ENCODE results near the gene GCK.

Gene GCK

DNA sequence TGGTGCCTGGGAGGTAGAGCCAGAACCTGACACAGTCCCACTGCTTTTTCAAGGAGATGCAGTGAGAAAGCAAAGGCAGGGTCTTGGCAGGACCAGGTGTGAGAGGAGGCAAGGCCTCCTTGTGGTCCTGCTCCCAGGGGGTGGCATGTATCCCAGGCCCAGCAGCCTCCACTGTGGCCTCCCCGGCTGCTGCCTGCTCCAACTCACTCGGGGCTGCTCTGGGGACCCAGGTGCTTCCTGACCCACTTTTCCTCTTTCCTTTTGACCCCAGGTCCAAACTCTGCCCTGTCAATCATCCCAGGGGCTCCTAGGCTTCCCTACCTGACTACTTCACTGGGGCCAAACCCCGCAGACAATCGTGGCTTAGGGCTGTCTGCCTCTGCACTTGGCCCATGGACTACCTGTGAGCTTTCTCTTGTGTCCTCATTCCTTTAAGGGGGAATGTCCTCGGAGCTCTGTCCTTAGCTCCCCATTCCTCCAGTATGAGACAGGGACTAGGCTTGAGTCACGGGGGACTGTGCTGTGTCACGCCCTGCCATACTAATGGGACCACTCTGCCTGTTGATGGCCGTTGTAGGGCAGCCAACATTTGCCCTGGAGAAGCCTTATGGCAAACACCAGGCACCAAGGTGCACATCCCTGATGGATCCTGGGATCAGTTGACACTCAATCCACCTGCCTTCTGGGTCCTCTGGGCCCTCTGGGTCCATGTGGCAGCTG lies 86.2 kb downstream of the GCK start:
- DNase-seq, result no peak

- no peak for DNase-seq
These were observed 87.0 kb downstream of the GCK start for GRCh38 chr7:44101966-44102845.

GRCh38 chr7:44101303-44101965 lies 87.8 kb downstream of the GCK start:
- no peak for DNase-seq

DNA sequence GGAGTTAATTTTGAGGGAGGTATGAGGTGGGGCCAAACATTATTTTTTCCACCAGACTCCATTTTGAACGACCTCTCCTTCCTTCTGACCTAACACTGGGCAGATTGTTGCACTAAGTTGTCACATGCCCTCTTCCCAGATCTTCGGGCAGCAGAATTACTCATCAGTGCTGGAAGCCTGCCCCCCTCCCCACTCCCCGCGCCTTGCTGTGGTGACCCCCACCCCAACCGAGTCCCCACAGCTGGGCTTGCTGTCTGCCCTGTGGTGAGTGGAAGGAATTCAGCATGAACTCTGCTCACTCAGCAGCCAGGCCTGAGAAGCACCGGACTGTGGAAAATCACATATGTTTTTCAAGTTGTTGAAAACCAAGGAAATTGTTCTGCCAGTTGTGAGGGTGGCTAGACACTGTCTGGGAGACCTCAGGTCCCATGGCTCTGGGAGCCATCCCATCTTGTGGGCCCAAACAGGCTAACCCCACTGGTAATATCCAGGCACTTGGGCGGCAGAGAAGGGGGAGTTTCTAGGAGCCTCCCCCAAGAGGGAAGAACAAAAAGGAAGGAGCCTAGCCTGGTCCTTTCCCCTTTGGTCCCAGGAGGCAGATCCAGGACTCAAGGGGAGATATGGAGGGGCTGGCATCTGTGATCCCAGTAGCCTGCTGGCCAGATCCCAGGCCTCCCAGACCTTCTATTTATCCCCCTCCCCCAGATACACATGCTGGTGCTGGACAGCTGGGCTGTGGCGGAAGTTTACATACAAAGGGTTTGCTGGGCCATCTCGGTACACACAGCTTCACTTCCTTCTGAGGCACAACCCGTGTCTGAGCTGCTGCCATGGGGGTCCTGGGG lies 88.6 kb downstream of the GCK start:
- no peak for DNase-seq

DNA sequence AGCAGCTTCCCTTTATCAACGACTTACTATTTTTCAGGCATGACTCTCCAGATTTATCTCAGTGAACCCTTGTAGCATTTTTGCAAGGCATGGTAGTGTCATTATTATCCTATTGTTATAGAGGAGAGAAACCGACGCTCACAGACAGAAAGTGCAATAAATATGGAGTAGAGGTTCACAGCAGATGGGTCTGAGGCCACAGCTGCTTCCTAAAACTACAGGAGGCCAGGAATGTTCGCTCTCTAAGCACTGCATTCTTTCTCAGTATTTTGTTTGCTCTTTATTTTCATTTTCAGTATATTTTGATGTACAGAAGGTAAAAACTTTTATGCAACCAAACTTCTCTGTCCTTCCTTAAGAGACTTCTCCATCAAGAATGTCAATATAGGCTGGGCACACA lies 89.6 kb downstream of the GCK start:
- DNase-seq, result no peak

DNA sequence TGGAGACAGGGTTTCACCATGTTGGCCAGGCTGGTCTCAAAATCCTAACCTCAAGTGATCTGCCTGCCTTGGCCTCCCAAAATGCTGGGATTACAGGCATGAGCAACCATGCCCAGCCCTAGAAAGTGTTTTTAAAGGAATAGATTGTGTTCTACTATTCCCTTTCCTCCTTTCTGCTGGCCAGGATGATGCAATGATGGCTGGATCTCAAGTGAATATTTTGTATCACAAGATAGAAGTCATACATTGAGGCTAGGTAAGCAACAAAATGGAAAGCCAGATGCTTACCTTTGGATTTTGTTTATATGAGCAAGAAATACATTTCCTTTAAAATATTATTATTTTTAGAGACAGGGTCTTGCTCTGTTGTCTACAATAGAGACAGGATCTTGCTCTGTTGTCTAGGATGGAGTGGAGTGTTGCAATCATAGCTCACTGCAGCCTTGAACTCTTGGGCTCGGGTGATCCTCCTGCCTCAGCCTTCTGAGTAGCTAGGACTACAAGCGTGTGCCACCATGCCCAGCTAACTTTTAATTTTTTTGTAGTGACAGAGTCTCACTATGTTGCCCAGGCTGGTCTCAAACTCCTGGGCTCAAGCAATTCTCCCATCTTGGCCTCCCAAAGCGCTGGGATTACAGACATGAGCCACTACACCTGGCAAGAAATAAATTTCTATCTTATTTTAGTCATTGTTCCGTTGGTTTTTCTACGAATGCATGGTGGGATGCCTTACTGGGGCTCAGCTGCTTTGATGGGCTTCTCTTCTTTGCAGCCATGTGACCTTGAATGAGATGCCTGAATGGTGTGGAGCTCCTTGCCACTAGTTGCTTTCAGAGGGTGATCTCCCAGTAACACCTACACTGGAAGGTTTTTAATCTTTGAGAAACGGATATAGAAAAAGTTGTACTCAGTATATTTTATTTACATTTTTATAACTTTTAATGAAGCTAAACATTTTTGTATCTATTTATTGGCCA lies 90.9 kb downstream of the GCK start:
- no peak for DNase-seq

DNA sequence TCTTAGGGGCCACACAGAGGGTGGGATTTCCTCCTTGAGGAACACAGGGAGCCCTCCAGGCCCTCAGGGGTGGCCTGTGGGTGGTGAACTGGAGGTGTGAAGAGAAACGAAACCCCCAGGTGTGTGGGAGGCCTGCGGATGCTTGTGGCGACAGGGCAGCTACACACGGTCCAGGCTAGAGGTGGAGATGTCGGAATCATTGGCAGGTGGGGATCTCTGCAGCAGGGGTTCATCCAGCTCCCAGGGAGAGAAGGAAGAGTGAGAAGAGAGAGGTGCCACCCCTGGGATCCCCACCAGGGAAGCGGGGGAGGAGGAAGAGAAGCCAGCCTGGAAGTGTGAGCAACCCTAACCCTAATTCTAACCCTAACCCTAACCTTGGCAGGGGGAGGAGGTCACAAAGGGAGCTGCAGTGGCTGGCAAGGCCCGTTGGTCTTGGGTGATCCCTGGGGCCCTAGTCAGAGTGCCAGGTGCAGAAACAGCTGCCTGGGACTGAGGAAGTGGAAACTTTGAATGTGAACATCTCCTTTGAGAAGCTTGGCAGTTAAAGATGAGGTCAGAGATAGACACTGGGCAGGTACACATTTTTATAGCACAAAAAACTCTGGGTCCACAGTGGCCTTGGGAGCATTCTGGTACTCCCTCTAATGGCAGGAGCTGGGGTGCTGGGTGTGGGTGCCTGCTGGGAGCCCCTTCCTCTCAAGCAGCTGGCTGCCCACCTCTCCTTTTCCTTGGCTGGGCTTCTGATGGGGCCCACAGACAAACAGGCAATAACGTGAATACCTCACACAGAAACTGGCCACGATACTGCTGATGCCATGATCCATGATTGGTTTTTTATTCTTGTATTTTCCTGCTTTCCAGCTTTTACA lies 91.9 kb downstream of the GCK start:
- no peak for DNase-seq

DNA sequence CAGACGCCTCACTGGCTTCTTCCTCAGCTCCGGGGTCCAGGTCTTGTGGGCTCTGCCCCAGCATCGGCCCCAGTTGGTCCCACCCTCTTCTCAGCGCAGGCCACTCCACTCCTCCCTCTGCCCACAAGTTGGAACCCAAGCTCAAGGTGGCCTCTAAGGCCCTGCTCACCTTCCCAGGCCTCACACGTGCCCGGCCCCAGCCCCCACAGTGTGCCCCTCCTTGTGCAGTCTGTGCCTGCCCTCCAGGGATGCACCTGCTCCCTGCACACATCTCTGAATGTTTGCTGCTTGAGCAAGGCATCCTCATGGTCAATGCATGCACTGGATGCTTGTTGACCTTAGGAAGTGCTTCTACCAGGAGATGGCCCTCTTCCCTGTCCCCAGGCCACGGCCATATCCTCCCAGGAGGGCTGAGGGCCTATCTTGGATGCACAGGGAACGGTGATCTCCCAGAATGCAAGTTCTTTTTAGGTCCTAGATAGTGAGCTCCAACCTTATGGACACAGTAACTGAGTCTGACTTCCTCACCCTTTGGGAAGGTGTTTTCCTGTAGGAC lies 92.8 kb downstream of the GCK start:
- DNase-seq, result no peak

DNA sequence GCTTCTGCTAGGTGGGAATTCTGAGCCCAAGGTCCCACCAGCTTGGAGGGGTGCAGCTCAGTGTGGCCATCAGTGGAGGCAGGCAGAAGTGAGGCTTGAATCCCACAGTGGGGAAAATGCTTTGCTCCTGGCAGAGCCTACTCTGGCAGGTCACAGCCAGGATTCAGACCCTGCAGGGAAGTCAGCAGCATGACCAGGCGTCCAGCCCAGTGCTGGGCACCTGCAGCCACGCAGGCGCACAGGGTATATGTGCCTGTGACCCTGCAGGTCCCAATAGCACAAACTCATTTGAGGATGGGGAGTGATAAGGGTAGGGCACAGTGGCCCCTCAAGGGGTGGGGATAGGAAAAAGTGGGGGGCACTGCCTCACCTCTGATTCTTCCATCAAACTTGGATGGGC lies 93.5 kb downstream of the GCK start:
- no peak for DNase-seq

DNA sequence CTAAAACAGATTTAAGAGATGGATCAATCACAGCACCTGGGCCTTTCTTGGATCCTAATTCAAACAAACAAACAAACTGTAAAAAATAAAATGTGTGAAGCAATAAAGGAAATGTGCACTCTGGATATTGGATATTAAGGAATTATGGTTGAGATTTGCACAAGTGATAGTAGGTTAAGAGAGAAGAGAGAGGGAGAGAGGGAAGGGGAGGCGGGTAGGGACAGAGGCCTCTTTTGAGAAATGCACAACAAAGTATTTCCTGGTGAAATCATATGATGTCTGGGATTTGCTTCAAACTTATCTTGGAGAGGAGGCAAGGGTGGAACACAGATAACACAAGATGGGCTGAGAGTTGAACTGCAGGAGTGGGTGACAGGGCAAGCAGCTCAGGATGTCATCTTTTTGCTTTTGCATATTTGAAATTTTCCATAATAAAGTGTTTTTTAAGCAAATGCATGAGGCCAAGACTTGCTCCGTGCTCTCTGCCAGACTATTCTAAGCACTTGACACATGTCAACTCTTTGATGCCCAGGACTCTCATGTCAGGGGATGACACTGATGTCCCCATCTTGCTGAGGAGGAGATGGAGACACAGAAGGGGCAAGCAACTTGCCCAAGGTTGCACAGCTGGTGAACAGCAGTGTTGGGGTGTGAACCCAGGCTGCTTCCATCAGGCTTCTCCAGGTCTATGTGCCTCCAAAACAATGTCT lies 94.2 kb downstream of the GCK start:
- no peak for DNase-seq

DNA sequence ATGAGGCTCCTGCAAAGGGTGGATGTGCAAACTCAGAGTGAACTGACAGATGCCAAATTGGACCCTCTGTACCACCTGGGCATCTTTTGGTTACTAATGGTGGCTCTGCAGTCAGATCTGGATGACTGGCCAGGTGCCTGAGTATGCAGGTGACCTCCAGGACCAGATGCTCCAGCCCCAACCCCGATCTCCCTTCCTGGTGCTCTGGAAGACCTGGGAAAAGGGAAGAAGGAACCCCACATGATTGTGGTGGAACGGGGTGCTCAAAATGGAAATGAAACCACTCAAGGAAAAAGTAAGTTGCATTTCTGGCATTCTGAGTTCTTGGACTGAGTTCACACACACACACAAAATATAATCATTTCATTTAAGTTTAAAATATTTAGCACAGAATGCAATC lies 94.9 kb downstream of the GCK start:
- no peak for DNase-seq

Measured in effector CD8-positive, alpha-beta T cell (primary cell).